ENCODE measurements around the gene SF3A2.
A peak's percentile ranks its signal among the peaks of the same experiment; 100 is the strongest.

The SF3A2 gene

DNA sequence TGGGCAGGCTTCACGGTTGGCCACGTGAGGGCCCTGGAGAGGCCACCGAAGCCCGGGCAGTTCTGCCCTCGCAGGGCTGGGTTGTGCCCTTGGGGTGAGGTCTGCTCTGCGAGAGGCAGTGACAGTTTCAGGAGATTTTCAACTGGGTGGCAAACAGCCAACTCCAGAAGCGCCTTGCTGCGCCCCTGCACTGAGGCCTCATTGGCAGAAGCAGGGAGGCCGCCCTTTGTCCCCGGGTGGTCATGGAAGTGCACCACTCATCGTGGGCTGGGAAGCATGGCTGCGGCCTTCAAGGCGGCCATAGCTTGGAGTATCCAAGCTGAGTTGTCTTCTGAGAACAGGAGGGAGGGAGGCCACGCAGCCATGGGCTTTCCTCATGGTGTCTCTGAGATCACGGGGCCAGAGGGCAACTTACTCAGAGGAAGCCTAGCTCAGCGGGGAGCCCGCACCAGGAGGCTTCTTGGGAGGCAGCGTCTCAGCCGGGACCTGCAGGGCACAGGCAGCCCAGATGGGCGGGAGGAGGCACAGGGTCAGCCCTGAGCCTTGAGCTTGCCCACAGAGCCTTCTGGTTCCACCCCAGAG lies 15.3 kb upstream of the SF3A2 start:
- peaks cover 56% of the 10 kb centered on the region for H3K36me3 ChIP-seq (ENCODE audit: control insufficient read depth, insufficient read depth, low read length, severe bottlenecking)
- H3K27me3 ChIP-seq (replicated peaks; ENCODE audit: control insufficient read depth, insufficient read depth, low read length): no peaks in the 10 kb centered on the region
- DNase-seq (ENCODE audit: low read depth): no peak
- peak overlapping the region; percentile 68 for H3K9ac ChIP-seq (ENCODE audit: low read length)
- no peaks in the 10 kb centered on the region for H3K9me3 ChIP-seq (ENCODE audit: control insufficient read depth, low read length)
- no peak overlapping the region for H3K4me3 ChIP-seq (ENCODE audit: low read length)
- peaks cover 14% of the 10 kb centered on the region for H3K4me1 ChIP-seq (ENCODE audit: control insufficient read depth, insufficient read depth, low read length)

DNA sequence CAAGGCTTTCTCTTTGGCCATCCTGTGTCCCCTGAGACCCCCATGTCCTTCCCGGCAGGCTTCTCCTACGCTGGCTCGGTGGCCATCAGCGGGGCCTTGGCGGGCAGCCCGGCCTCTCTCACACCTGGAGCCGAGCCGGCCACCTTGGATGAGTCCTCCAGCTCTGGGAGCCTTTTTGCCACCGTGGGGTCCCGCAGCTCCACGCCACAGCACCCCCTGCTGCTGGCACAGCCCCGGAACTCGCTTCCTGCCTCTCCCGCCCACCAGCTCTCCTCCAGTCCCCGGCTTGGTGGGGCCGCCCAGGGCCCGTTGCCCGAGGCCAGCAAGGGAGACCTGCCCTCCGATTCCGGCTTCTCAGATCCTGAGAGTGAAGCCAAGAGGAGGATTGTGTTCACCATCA lies 14.7 kb upstream of the SF3A2 start:
- H3K4me1 ChIP-seq (ENCODE audit: control insufficient read depth, insufficient read depth, low read length): peaks cover 14% of the 10 kb centered on the region
- H3K9me3 ChIP-seq (ENCODE audit: control insufficient read depth, low read length): no peaks in the 10 kb centered on the region
- peak overlapping the region; percentile 68 for H3K9ac ChIP-seq (ENCODE audit: low read length)
- H3K36me3 ChIP-seq (ENCODE audit: control insufficient read depth, insufficient read depth, low read length, severe bottlenecking): peaks cover 56% of the 10 kb centered on the region
- H3K27me3 ChIP-seq (replicated peaks; ENCODE audit: control insufficient read depth, insufficient read depth, low read length): no peaks in the 10 kb centered on the region
- no peak for DNase-seq (ENCODE audit: low read depth)
- H3K4me3 ChIP-seq (ENCODE audit: low read length): no peak overlapping the region

DNA sequence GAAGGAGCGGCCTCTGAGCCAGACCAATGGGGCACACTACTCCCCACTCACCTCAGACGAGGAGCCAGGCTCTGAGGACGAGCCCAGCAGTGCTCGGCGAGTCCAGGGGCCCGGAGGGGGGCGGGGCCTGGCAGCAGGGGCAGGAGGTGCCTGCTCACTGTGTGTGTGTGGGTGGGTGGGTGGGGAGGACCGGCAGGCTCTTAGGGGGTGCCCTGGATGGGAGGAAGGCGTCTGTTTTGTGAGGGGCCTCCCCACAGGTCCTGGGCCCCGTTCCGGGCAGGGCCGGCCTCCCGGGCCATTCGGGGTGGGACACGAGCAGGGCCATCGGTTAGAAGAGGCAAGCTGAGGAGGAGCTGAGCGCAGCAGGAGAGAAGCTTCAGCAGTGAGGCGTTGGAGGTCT lies 13.2 kb upstream of the SF3A2 start:
- peaks cover 14% of the 10 kb centered on the region for H3K4me1 ChIP-seq (ENCODE audit: control insufficient read depth, insufficient read depth, low read length)
- peaks cover 48% of the 10 kb centered on the region for H3K36me3 ChIP-seq (ENCODE audit: control insufficient read depth, insufficient read depth, low read length, severe bottlenecking)
- no peak for DNase-seq (ENCODE audit: low read depth)
- H3K9me3 ChIP-seq (ENCODE audit: control insufficient read depth, low read length): no peaks in the 10 kb centered on the region
- no peak overlapping the region for H3K4me3 ChIP-seq (ENCODE audit: low read length)
- H3K27me3 ChIP-seq (replicated peaks; ENCODE audit: control insufficient read depth, insufficient read depth, low read length): no peaks in the 10 kb centered on the region
- no peak overlapping the region for H3K9ac ChIP-seq (ENCODE audit: low read length)

DNA sequence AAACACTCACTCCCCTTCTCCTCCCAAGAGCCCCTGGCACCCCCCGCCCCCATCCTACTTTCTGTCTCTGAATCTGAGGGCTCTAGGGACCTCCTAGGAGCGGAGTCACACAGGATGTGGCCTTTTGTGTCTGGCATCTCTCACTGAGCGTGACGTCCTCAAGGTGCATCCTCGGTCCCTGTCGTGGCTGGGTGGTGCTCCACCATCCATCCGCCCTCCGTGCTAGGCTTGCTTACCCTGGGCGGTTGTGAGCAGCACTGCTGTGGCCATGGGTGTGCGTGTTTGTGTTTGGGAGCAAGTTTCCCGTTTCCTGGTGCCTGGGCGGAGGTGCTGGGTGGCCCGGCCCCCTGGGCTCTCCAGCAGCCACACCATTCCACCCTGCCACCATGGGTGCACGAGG lies 12.7 kb upstream of the SF3A2 start:
- Histone ChIP-seq H3K27me3 (replicated peaks; ENCODE audit: control insufficient read depth, insufficient read depth, low read length) (no peaks in the 10 kb centered on the region), H3K4me1 (ENCODE audit: control insufficient read depth, insufficient read depth, low read length) (peaks cover 14% of the 10 kb centered on the region), H3K9ac (ENCODE audit: low read length) (no peak overlapping the region), H3K9me3 (ENCODE audit: control insufficient read depth, low read length) (no peaks in the 10 kb centered on the region), H3K36me3 (ENCODE audit: control insufficient read depth, insufficient read depth, low read length, severe bottlenecking) (peaks cover 54% of the 10 kb centered on the region), H3K4me3 (ENCODE audit: low read length) (no peak overlapping the region)
- DNase-seq (ENCODE audit: low read depth): no peak

DNA sequence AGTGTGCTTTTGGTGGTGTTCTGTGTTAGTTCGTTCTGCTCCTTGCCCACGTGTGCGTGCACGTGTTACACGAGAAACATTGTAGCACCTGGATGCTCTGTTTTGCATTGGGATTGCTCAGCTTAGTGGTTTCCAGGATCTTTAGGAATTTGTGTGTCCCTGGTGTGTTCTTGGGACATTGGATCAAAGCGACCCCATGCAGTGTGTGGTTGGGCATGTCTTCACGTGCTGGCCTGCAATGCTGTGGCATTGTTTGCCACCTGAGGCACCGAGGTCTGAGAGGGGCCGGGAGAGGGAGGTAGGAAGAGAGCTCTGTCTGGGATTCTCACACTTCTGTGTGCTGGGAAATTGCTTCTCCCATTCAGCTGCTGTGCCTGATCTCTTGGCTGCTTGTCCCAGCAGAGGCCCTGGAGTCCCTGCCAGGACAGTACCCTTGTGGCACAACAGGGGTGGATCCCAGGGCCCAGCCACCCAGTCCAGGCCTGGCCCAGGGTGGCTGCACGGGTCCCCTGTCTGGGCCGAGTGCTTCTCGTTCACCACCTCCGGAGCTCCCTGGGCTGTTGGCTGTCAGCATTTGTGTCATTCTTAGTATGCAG lies 11.8 kb upstream of the SF3A2 start:
- no peak for DNase-seq (ENCODE audit: low read depth)
- Histone ChIP-seq H3K4me1 (ENCODE audit: control insufficient read depth, insufficient read depth, low read length) (peaks cover 14% of the 10 kb centered on the region), H3K36me3 (ENCODE audit: control insufficient read depth, insufficient read depth, low read length, severe bottlenecking) (peaks cover 61% of the 10 kb centered on the region)

DNA sequence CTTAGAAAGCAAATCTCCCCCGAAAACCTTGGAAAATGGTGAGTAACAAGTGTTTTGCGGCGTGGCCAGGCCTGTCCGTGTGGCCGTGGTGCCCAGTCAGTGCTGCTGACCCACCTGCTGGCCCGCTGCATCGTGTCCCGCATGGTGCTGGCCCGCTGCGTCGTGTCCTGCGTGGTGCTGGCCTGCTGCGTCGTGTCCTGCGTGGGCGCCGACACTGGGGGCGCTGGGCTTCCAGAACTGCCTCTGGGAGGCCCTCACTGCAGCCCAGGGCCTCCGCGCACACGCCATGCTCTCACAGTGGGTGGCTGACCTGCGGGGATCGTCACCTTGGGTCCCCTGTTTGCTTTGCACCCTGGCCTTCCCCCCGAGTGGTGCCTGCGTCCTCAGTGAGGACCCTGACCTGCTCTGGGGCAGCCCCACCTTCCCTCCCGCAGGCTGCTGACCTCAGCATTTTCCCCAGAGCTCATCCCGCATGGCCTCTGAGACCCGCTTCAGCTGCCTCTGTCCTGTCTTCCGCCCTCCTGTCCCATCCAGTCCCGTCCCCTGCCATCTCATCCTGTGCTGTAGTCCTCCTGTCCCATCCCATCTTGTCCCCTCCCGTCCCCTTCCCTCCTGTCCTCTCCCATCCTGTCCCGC lies 11.1 kb upstream of the SF3A2 start:
- DNase-seq (ENCODE audit: low read depth): no peak
- H3K9ac ChIP-seq (ENCODE audit: low read length): no peak overlapping the region

More for the DNA sequence above, 11.8 kb upstream of the SF3A2 start:
- Histone ChIP-seq H3K27me3 (replicated peaks; ENCODE audit: control insufficient read depth, insufficient read depth, low read length) (no peaks in the 10 kb centered on the region), H3K4me3 (ENCODE audit: low read length) (no peak overlapping the region), H3K9me3 (ENCODE audit: control insufficient read depth, low read length) (no peaks in the 10 kb centered on the region), H3K9ac (ENCODE audit: low read length) (peak overlapping the region; percentile 29)

DNA sequence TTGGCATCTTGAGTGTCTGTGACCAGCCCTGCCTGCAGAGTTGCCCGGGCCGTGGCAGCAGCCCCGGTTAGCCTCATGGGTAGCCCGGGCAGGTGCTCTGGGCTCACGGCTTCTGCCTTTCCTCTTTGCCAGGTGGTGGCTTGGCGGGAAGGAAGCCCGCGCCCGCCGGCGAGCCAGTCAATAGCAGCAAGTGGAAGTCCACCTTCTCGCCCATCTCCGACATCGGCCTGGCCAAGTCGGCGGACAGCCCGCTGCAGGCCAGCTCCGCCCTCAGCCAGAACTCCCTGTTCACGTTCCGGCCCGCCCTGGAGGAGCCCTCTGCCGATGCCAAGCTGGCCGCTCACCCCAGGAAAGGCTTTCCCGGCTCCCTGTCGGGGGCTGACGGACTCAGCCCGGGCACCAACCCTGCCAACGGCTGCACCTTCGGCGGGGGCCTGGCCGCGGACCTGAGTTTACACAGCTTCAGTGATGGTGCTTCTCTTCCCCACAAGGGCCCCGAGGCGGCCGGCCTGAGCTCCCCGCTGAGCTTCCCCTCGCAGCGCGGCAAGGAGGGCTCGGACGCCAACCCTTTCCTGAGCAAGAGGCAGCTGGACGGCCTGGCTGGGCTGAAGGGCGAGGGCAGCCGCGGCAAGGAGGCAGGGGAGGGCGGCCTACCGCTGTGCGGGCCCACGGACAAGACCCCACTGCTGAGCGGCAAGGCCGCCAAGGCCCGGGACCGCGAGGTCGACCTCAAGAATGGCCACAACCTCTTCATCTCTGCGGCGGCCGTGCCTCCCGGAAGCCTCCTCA lies 10.4 kb upstream of the SF3A2 start:
- H3K27me3 ChIP-seq (replicated peaks; ENCODE audit: control insufficient read depth, insufficient read depth, low read length): no peaks in the 10 kb centered on the region
- no peaks in the 10 kb centered on the region for H3K9me3 ChIP-seq (ENCODE audit: control insufficient read depth, low read length)
- no peak overlapping the region for H3K9ac ChIP-seq (ENCODE audit: low read length)
- H3K4me1 ChIP-seq (ENCODE audit: control insufficient read depth, insufficient read depth, low read length): peaks cover 10% of the 10 kb centered on the region
- DNase-seq (ENCODE audit: low read depth): no peak
- peaks cover 63% of the 10 kb centered on the region for H3K36me3 ChIP-seq (ENCODE audit: control insufficient read depth, insufficient read depth, low read length, severe bottlenecking)
- no peak overlapping the region for H3K4me3 ChIP-seq (ENCODE audit: low read length)

More for the DNA sequence above, 11.1 kb upstream of the SF3A2 start:
- Histone ChIP-seq H3K27me3 (replicated peaks; ENCODE audit: control insufficient read depth, insufficient read depth, low read length) (no peaks in the 10 kb centered on the region), H3K4me1 (ENCODE audit: control insufficient read depth, insufficient read depth, low read length) (peaks cover 14% of the 10 kb centered on the region), H3K36me3 (ENCODE audit: control insufficient read depth, insufficient read depth, low read length, severe bottlenecking) (peaks cover 61% of the 10 kb centered on the region), H3K4me3 (ENCODE audit: low read length) (no peak overlapping the region), H3K9me3 (ENCODE audit: control insufficient read depth, low read length) (no peaks in the 10 kb centered on the region)

DNA sequence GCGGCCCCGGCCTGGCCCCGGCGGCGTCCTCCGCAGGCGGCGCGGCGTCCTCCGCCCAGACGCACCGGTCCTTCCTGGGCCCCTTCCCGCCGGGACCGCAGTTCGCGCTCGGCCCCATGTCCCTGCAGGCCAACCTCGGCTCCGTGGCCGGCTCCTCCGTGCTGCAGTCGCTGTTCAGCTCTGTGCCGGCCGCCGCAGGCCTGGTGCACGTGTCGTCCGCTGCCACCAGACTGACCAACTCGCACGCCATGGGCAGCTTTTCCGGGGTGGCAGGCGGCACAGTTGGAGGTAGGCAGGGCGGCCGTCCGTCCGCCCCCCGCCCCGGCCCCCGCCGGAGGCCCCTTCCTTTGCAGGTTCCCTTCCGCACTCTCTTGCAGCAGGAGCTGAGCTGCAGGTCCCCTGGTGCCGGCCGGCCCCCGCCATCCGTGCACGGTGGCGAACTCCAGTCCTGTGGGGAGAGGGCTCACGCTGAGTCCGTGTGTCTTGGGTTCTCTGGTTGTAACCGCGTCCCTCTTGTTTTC lies 9.7 kb upstream of the SF3A2 start:
- Histone ChIP-seq H3K4me3 (ENCODE audit: low read length) (no peak overlapping the region), H3K27me3 (replicated peaks; ENCODE audit: control insufficient read depth, insufficient read depth, low read length) (no peaks in the 10 kb centered on the region), H3K36me3 (ENCODE audit: control insufficient read depth, insufficient read depth, low read length, severe bottlenecking) (peaks cover 63% of the 10 kb centered on the region), H3K9me3 (ENCODE audit: control insufficient read depth, low read length) (no peaks in the 10 kb centered on the region), H3K9ac (ENCODE audit: low read length) (no peak overlapping the region), H3K4me1 (ENCODE audit: control insufficient read depth, insufficient read depth, low read length) (peaks cover 4% of the 10 kb centered on the region)
- DNase-seq (ENCODE audit: low read depth): no peak

DNA sequence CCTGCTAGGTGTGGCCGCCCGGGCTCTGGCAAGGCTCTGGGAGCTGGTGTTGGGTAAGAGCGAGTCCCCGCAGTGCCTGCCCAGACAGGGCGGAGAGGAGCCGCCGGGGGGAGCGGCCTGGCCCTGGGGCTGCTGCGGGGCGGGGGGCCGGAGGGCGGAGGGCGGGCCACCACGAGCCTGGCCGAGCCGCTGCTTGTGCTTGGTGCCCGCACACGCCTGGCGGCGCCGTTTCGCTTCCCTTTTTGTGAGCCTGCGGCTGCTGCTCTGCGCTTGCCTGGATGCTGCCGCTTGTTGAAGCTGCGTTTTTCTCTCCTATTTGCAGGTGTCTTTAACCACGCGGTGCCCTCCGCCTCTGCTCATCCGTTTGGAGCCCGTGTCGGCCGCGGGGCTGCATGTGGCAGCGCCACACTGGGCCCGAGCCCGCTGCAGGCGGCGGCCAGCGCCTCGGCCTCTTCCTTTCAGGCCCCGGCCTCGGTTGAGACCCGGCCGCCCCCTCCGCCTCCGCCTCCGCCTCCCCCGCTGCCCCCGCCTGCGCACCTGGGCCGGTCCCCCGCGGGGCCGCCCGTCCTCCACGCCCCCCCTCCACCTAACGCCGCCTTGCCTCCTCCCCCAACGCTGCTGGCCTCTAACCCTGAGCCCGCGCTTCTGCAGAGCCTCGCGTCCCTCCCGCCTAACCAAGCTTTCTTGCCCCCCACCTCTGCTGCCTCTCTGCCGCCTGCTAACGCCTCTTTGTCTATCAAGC lies 9.0 kb upstream of the SF3A2 start:
- Histone ChIP-seq H3K4me3 (ENCODE audit: low read length) (no peak overlapping the region), H3K27me3 (replicated peaks; ENCODE audit: control insufficient read depth, insufficient read depth, low read length) (no peaks in the 10 kb centered on the region), H3K4me1 (ENCODE audit: control insufficient read depth, insufficient read depth, low read length) (peaks cover 4% of the 10 kb centered on the region), H3K9me3 (ENCODE audit: control insufficient read depth, low read length) (no peaks in the 10 kb centered on the region), H3K36me3 (ENCODE audit: control insufficient read depth, insufficient read depth, low read length, severe bottlenecking) (peaks cover 67% of the 10 kb centered on the region), H3K9ac (ENCODE audit: low read length) (no peak overlapping the region)
- DNase-seq (ENCODE audit: low read depth): no peak

DNA sequence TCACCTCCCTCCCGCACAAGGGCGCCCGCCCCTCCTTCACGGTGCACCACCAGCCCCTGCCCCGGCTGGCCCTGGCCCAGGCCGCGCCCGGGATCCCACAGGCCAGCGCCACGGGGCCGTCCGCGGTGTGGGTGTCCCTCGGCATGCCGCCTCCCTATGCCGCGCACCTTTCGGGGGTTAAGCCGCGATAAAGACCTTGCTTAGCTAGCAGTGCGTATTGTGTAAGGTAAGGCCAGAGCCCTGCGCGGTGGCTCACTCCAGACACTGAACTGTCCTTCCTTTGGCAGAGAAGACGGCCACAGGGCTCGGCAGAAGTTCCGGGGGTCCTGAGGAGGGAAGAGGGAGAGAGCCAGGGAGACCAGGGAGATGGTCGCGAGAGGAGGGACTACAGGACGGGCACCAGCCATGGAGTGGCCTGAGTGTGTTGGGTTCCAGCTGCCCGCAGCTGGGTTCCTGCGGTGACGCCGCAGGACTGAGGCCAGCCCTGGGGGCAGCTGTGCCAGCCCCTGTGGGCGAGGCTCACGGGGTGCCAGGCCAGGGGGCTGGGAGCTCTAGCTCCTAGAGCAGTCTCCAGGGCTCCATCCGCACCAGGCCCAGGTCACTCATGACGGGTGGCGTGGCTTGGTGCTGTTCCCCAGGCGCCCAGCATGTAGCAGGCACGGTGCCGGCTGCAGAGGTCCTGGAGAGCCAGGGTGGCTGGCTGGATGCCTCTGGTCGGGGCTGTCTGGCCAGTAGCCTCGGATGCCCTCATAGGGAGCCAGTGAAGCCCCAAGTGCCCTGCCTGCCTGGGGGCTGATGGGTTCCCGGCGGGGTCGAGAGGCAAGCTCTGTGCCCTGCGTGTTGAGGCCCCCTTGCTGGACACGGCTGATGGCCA lies 8.2 kb upstream of the SF3A2 start:
- Histone ChIP-seq H3K9ac (ENCODE audit: low read length) (no peak overlapping the region), H3K27me3 (replicated peaks; ENCODE audit: control insufficient read depth, insufficient read depth, low read length) (no peaks in the 10 kb centered on the region), H3K36me3 (ENCODE audit: control insufficient read depth, insufficient read depth, low read length, severe bottlenecking) (peaks cover 75% of the 10 kb centered on the region), H3K4me1 (ENCODE audit: control insufficient read depth, insufficient read depth, low read length) (peaks cover 4% of the 10 kb centered on the region), H3K9me3 (ENCODE audit: control insufficient read depth, low read length) (no peaks in the 10 kb centered on the region), H3K4me3 (ENCODE audit: low read length) (no peak overlapping the region)
- DNase-seq (ENCODE audit: low read depth): no peak
